ENCODE measurements around the gene INPP4B.

DNA sequence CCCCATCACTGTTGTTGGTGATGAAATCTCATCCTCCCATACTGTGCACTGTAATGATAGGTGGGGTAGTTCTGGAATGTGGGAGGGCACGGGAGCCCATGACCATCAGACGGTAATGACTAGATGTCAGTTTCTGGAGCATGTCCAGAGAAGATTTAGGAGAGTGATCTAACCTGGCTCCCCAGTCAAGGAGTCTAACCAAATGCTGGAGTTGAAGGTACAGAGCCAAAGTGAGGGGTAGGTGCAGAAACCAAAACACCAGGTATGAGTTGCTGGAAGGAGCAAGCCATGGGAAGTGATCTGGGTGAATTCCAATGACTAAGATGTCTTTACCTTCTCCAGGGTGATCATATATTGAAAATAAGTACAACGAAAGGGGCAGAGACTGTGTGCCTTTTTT is 296.9 kb downstream of the INPP4B start:
- TF ChIP-seq CTCF (IDR thresholded peaks at IDR 0.05; ENCODE audit: low read depth, low read length) (no peak), POLR2A (IDR thresholded peaks at IDR 0.05; ENCODE audit: extremely low read depth, insufficient read length) (no peak)

Data from NB4 (cell line).